GM12892 (cell line): ENCODE measurements around the gene TBC1D3I.
"Not testable (repeated sequence)": the region's sequence is repeated elsewhere in the genome, so short reads cannot be mapped to it uniquely, and the experiment has no call there.

ENCODE experiments used
- POLR2A ChIP-seq: IDR thresholded peaks from 2 replicates; pipeline ENCODE4 v1.6.1; 2011; ENCODE audit warnings: low read depth, low read length, control low read depth
- POLR2AphosphoS5 ChIP-seq: IDR thresholded peaks from 2 replicates; pipeline ENCODE4 v1.6.1; 2011; ENCODE audit warnings: low read depth, low read length, control low read depth
- TAF1 ChIP-seq: IDR thresholded peaks from 2 replicates; pipeline ENCODE4 v1.6.1; 2011; ENCODE audit warnings: low read depth, mild to moderate bottlenecking, control low read depth, low read length, borderline replicate concordance

DNA sequence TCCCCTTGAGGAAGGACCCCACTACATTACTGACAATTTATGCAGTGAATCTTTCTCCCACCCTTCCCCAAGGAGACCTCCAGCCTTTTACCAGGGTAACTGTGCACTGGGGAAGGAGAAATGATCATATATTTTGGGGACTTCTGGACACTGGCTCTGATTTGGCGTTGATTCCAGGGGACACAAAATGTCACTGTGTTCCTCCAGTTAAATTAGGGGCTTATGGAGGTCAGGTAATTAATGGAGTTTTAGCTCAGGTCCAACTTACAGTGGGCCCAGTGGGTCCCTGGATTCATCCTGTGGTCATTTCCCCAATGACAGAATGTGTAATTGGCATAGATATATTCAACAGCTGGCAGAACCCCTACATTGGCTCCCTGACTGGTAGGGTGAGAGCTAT lies 44.8 kb downstream of the TBC1D3I start:
- TF ChIP-seq POLR2AphosphoS5, POLR2A, TAF1: not testable (repeated sequence)
